NCI-H128 (cell line): ENCODE results near the gene OR5D14.

Experiments
- DNase-seq: peaks from one replicate; lab custom pipeline; 2025; ENCODE audit not compliant: unreplicated experiment; lab: John Stamatoyannopoulos, UW

OR5D14 gene

DNA sequence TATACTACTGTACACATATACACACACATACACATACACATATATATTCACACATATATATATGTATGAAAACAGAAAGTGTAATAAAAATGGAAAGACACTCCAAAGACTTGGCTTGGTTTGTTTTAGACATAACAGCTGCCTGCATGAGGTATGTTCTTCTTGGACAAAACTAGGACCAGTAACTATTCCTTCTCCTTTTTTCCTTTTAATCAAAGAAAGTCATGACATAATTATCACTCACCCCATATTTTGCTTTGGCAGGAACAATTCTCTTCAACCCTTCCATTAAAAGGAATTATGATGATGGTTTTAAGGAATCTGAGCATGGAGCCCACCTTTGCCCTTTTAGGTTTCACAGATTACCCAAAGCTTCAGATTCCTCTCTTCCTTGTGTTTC lies at the start of gene OR5D14:
Gene OR5D14 (plus strand): TSS at position 301 of the 400 bp plus-strand sequence. CDS start 0 bp downstream, at position 301.
- no peak for DNase-seq

- DNase-seq = no peak
These were observed 22.2 kb upstream of the OR5D14 start, which contains the start of gene OR5D13 for GRCh38 chr11:55773138-55773537. Gene OR5D13, plus strand, starts transcription at chr11:55773438. Its CDS starts 0 bp downstream, at chr11:55773438.

DNA sequence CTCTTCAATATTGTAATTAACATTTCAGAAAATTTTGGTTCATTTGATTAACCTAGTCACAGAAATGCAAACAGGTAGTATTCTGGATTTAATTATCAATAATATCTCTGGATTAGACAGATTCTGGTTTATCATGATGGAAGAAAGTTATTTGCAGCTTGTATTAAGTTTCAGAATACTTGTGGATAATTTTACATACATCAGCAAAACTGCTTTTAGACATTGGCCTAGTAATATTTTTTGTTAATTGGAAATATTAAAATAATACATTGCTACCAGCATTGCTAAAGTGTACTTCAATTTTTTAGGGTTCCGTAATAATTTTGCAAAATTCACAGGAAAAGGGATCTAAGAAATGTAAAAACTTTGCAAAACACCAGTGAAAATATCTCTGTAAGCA lies 3.8 kb upstream of the OR5D14 start:
- DNase-seq = no peak

DNA sequence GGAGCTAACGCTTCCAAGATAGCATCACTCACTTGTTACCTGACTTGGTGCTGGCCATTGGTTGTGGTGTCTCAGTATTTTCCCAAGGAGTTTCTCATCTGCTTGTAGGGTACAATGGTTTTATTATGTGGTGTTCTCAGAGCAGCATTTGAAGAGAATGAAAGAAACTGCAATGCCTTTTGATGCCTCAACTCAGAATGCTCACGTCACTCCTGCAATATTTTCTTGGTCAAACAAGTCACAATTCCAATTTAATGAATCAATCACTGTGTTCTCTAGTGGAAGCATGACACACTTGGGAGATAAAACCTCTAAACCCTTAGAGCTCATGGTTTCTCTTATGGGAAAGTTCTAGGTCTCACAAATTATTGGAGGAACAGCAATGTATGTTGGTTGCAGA lies 2.0 kb upstream of the OR5D14 start:
- no peak for DNase-seq

DNA sequence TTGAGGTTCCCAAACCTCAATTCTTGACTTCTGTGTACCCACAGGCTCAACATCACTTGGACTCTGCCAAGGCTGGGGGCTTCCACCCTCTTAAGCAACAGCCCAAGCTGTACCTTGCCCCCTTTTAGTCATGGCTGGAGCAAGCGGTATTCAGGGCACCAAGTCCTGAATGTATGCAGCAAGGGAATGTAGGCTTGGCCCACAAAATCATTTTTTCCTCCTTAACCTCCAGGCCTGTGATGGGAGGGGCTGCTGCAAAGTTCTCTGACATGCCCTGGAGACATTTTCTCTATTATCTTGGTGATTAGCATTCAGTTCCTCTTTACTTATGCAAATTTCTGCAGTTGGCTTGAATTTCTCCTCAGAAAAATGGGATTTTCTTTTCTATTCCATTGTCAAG lies 10.9 kb downstream of the OR5D14 start:
- no peak for DNase-seq

DNA sequence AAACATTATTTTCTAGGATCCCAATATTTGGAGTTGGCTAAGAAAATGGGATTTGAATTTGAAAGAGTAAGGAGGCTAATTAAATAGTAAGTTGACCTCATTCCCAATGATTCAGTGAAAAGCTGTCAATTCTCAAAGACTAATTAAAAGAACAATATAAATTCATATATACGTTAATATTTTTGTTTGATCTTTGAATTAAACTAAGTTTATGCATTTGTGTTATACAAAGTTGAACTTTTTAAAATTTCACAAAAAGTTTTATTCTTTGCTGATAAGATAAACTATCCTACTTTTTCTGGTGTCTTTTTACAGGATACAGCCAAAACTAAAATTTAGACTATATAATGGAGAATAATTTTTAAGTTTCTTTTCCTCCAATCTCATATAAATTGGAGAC lies 15.7 kb downstream of the OR5D14 start, which contains the start of gene OR5L1:
Gene OR5L1 (plus strand): TSS at position 301 of the 400 bp plus-strand sequence. CDS start 100 bp downstream, outside the sequence.
- no peak for DNase-seq

- DNase-seq = no peak
These were observed 24.0 kb downstream of the OR5D14 start, which contains the start of gene OR5D18 for GRCh38 chr11:55819330-55819729. Gene OR5D18, plus strand, starts transcription at chr11:55819630. Its CDS starts 0 bp downstream, at chr11:55819630.

DNA sequence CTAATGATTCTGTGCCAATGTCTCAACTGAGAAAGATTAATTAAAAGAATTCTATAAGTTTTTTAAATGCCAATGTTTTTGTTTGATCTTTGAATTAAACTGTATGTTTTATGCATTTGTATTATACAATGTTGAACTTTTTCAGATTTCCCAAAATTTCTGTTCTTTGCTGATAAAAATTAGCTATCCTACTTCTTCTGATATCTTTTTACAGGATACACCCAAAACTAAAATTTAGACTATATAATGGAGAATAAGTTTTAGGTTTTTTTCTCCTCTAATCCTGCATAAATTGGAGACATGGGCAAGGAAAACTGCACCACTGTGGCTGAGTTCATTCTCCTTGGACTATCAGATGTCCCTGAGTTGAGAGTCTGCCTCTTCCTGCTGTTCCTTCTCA lies 31.6 kb downstream of the OR5D14 start, which contains the start of gene OR5L2:
Gene OR5L2 (plus strand): TSS at position 301 of the 400 bp plus-strand sequence. CDS start 0 bp downstream, at position 301.
- no peak for DNase-seq

DNA sequence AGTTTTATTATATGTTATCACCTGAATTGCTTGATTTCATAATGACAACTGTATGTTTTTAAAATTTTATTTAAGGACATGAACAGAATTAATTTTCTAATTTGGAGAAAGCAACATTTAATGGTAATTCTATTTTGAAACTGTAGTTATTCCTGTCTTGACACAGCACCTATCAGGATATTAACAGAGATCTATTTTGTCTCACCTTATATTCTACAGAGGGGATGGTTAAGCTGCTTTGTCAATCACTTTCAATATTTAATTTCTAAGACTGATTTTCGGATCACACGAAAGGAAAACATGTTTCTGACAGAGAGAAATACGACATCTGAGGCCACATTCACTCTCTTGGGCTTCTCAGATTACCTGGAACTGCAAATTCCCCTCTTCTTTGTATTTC lies 43.1 kb downstream of the OR5D14 start, which contains the start of gene OR5D16:
Gene OR5D16 (plus strand): TSS at position 301 of the 400 bp plus-strand sequence. CDS start 0 bp downstream, at position 301.
- DNase-seq = no peak
